ENCODE measurements around the gene PHYKPL. TPM values are rescaled to one million over a fixed set of nuclear protein-coding genes. Genes with fewer than 3 reads are reported as not detected.
"Not testable (repeated sequence)": the region's sequence is repeated elsewhere in the genome, so short reads cannot be mapped to it uniquely, and the experiment has no call there.

The PHYKPL gene
- polyA plus RNA-seq, 1 donor from 2014 or later, result 16.9 TPM

DNA sequence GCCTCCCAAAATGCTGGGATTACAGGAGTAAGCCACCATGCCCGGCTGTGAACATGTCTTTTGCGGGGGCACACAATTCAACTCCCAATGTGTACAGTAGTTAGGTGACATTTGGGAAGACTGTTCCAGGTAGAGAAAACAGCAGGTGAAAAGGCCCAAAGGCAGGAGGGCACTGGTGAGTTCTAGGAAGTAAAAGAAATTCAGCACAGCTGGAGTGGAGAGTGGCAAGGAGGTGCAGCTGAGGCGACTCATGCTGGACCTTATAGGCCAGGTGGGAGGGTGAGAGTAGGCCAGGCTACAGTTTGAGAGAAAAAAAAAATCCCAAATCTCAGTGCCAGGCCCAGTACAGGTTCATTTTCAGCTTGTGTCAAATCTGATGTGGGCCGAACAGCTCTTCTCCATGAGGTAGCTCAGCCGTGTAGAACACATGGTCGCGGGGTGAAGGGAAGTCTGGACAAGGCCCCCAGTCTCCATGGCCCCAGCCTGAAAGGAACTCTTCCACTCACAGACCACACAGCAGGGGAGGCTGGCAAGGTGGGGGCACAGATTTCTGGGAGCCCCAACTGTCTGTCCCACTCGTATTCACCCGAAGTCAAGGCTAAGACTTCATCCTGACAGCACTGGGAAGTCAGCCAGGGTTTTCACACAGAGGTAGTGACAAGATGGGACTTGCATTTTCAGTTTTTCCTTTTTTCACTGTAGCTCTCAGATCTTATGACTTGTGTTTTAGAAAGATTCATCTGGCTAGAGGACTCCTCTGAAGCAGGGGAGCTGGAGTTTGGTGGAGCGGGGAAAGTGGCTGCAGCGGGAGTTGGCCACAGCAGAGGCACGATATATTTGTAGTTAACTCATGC lies 32.8 kb downstream of the PHYKPL start:
- no peaks in the 10 kb centered on the region for H3K9me3 ChIP-seq (ENCODE audit: low read length)
- TF ChIP-seq, protein P1, sequence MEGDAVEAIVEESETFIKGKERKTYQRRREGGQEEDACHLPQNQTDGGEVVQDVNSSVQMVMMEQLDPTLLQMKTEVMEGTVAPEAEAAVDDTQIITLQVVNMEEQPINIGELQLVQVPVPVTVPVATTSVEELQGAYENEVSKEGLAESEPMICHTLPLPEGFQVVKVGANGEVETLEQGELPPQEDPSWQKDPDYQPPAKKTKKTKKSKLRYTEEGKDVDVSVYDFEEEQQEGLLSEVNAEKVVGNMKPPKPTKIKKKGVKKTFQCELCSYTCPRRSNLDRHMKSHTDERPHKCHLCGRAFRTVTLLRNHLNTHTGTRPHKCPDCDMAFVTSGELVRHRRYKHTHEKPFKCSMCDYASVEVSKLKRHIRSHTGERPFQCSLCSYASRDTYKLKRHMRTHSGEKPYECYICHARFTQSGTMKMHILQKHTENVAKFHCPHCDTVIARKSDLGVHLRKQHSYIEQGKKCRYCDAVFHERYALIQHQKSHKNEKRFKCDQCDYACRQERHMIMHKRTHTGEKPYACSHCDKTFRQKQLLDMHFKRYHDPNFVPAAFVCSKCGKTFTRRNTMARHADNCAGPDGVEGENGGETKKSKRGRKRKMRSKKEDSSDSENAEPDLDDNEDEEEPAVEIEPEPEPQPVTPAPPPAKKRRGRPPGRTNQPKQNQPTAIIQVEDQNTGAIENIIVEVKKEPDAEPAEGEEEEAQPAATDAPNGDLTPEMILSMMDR (IDR thresholded peaks at IDR 0.05; ENCODE audit: poor library complexity, severe bottlenecking), result no peak
- TF ChIP-seq EZH2 (IDR thresholded peaks at IDR 0.05; ENCODE audit: borderline replicate concordance, insufficient read depth, low read length, poor library complexity, severe bottlenecking), result no peak
- TF ChIP-seq, protein P2, sequence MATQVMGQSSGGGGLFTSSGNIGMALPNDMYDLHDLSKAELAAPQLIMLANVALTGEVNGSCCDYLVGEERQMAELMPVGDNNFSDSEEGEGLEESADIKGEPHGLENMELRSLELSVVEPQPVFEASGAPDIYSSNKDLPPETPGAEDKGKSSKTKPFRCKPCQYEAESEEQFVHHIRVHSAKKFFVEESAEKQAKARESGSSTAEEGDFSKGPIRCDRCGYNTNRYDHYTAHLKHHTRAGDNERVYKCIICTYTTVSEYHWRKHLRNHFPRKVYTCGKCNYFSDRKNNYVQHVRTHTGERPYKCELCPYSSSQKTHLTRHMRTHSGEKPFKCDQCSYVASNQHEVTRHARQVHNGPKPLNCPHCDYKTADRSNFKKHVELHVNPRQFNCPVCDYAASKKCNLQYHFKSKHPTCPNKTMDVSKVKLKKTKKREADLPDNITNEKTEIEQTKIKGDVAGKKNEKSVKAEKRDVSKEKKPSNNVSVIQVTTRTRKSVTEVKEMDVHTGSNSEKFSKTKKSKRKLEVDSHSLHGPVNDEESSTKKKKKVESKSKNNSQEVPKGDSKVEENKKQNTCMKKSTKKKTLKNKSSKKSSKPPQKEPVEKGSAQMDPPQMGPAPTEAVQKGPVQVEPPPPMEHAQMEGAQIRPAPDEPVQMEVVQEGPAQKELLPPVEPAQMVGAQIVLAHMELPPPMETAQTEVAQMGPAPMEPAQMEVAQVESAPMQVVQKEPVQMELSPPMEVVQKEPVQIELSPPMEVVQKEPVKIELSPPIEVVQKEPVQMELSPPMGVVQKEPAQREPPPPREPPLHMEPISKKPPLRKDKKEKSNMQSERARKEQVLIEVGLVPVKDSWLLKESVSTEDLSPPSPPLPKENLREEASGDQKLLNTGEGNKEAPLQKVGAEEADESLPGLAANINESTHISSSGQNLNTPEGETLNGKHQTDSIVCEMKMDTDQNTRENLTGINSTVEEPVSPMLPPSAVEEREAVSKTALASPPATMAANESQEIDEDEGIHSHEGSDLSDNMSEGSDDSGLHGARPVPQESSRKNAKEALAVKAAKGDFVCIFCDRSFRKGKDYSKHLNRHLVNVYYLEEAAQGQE (IDR thresholded peaks at IDR 0.05; ENCODE audit: borderline replicate concordance), result no peak
- no peak overlapping the region for H3K4me3 ChIP-seq (ENCODE audit: low read length)

DNA sequence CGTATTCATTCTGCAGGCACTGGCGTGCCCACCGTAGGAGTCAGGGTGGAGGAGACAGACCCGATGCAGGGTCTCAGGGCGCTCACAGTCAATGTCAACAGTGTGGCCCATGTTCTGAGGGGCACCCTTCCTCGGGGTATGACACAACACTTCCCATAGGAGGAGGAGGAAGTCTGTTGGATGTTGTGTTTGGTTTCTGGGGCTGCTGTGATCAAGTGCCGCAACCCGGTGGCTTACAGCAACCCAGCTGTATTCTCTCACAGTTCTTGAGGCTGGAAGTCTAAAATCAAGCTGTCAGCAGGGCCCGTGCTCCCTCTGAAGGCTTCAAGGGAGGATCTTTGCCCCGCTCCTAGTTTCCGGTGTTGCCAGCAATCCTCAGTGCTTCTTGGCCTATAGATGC lies 33.9 kb downstream of the PHYKPL start:
- no peaks in the 10 kb centered on the region for H3K9me3 ChIP-seq (ENCODE audit: low read length)
- H3K9ac ChIP-seq (ENCODE audit: low read length), result no peak overlapping the region
- H3K9me2 ChIP-seq (ENCODE audit: insufficient read depth, low read length), result no peaks in the 10 kb centered on the region
- H3K27me3 ChIP-seq (ENCODE audit: insufficient read depth, low read depth, low read length), result no peaks in the 10 kb centered on the region
- H3K27ac ChIP-seq (ENCODE audit: low read length), result no peak overlapping the region
- no peak overlapping the region for H3K4me2 ChIP-seq (ENCODE audit: low read length)
- no peak overlapping the region for H2AFZ ChIP-seq (ENCODE audit: low read depth, low read length)
- H3K79me2 ChIP-seq (replicated peaks; ENCODE audit: insufficient read depth, low read length), result no peaks in the 10 kb centered on the region
- H3F3A ChIP-seq (ENCODE audit: insufficient read depth, low read length, poor library complexity, severe bottlenecking), result no peaks in the 10 kb centered on the region
- no peak overlapping the region for H3K4me3 ChIP-seq (ENCODE audit: low read length)
- no peaks in the 10 kb centered on the region for H3K36me3 ChIP-seq (ENCODE audit: insufficient read depth, low read length)
- TF ChIP-seq SMC3 (conservative IDR thresholded peaks at IDR 0.05; ENCODE audit: poor library complexity), result no peak
- no peak for TF ChIP-seq TAF1 (IDR thresholded peaks at IDR 0.05; ENCODE audit: low read depth)
- TF ChIP-seq EP300 (conservative IDR thresholded peaks at IDR 0.05; ENCODE audit: poor library complexity, severe bottlenecking), result no peak
- TF ChIP-seq EZH2 (IDR thresholded peaks at IDR 0.05; ENCODE audit: borderline replicate concordance, insufficient read depth, low read length, poor library complexity, severe bottlenecking), result no peak
- TF ChIP-seq MXI1 (conservative IDR thresholded peaks at IDR 0.05; ENCODE audit: poor library complexity, severe bottlenecking), result no peak
- no peak for TF ChIP-seq POLR2AphosphoS5 (IDR thresholded peaks at IDR 0.05)
- no peaks in the 10 kb centered on the region for H4K20me1 ChIP-seq (ENCODE audit: insufficient read depth)

More for the DNA sequence above, 32.8 kb downstream of the PHYKPL start:
- Histone ChIP-seq H2AFZ (ENCODE audit: low read depth, low read length) (no peak overlapping the region), H4K20me1 (ENCODE audit: insufficient read depth) (no peaks in the 10 kb centered on the region), H3K36me3 (ENCODE audit: insufficient read depth, low read length) (no peaks in the 10 kb centered on the region), H3K79me2 (replicated peaks; ENCODE audit: insufficient read depth, low read length) (no peaks in the 10 kb centered on the region), H3K9ac (ENCODE audit: low read length) (no peak overlapping the region), H3K27me3 (ENCODE audit: insufficient read depth, low read depth, low read length) (no peaks in the 10 kb centered on the region), H3K4me2 (ENCODE audit: low read length) (no peak overlapping the region), H3K9me2 (ENCODE audit: insufficient read depth, low read length) (no peaks in the 10 kb centered on the region), H3K27ac (ENCODE audit: low read length) (no peak overlapping the region), H3F3A (ENCODE audit: insufficient read depth, low read length, poor library complexity, severe bottlenecking) (no peaks in the 10 kb centered on the region)

DNA sequence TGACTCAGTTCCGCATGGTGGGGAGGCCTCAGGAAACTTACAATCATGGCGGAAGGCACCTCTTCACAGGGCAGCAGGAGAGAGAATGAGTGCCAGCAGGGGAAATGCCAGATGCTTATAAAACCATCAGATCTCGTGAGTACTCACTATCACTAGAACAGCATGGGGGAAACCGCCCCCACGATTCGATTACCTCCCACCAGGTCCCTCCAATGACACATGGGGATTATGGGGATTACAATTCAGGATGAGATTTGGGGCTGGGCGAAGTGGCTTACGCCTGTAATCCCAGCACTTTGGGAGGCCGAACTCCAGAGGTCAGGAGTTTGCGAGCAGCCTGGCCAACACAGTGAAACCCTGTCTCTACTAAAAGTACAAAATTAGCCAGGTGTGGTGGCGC lies 34.5 kb downstream of the PHYKPL start:
- H3K4me2 ChIP-seq (ENCODE audit: low read length); H3K9ac ChIP-seq (ENCODE audit: low read length); H3F3A ChIP-seq (ENCODE audit: insufficient read depth, low read length, poor library complexity, severe bottlenecking); H3K36me3 ChIP-seq (ENCODE audit: insufficient read depth, low read length); H3K79me2 ChIP-seq (replicated peaks; ENCODE audit: insufficient read depth, low read length); H3K27ac ChIP-seq (ENCODE audit: low read length); H3K9me3 ChIP-seq (ENCODE audit: low read length); H3K27me3 ChIP-seq (ENCODE audit: insufficient read depth, low read depth, low read length); H3K4me3 ChIP-seq (ENCODE audit: low read length); H4K20me1 ChIP-seq (ENCODE audit: insufficient read depth); H3K9me2 ChIP-seq (ENCODE audit: insufficient read depth, low read length); H2AFZ ChIP-seq (ENCODE audit: low read depth, low read length): not testable (repeated sequence)

Data from neural cell (in vitro differentiated cells).